K562 (cell line): ENCODE data around the gene FARSA. TPM values are rescaled to one million over a fixed set of nuclear protein-coding genes. Genes with fewer than 3 reads are reported as not detected.
A peak's percentile ranks its signal among the peaks of the same experiment; 100 is the strongest.

ENCODE experiments used
- CHD1 ChIP-seq: fragments of 200-600 bp; sonication (generic); IDR thresholded peaks from one replicate; pipeline ENCODE4 v1.6.1; 2012; ENCODE audit warnings: mild to moderate bottlenecking, moderate library complexity, low read length, inconsistent platforms
- HDAC1 ChIP-seq, 2 experiments: fragments of 450-650 bp; IDR thresholded peaks; 2 replicates each; pipeline ENCODE4 v1.6.1; 2016 to 2017; ENCODE audit warnings: inconsistent platforms in 1 of 2, mild to moderate bottlenecking in 1 of 2, moderate library complexity in 1 of 2
- HDAC2 ChIP-seq: fragments of 450-650 bp; IDR thresholded peaks from 2 replicates; pipeline ENCODE4 v1.6.1; 2016; ENCODE audit warnings: mild to moderate bottlenecking
- HOXB6 ChIP-seq: fragments of 250-450 bp; sonication (Bioruptor Pico); IDR thresholded peaks from 2 replicates; pipeline ENCODE4 v1.5.1; 2022; ENCODE audit warnings: mild to moderate bottlenecking, borderline replicate concordance
- KAT7 ChIP-seq: sonication (generic); formaldehyde crosslinking; IDR thresholded peaks from 2 replicates; pipeline ENCODE4 v1.8.0; 2022; ENCODE audit warnings: missing genetic modification reagents, mild to moderate bottlenecking, borderline replicate concordance
- KLF6 ChIP-seq: fragments of 250-450 bp; sonication (Bioruptor Pico); IDR thresholded peaks from 2 replicates; pipeline ENCODE4 v1.4.0; 2020; ENCODE audit warnings: mild to moderate bottlenecking, moderate library complexity, borderline replicate concordance
- NFE2L1 ChIP-seq: fragments of 450-650 bp; IDR thresholded peaks from 2 replicates; pipeline ENCODE4 v1.6.1; 2016; ENCODE audit warnings: missing genetic modification characterization, low read depth, mild to moderate bottlenecking, missing compliant biosample characterization, moderate library complexity, borderline replicate concordance
- NKRF ChIP-seq: fragments of 450-650 bp; IDR thresholded peaks from 2 replicates; pipeline ENCODE4 v1.6.1; 2016; ENCODE audit warnings: borderline replicate concordance
- PPARD ChIP-seq: fragments of 250-450 bp; sonication (Bioruptor Pico); IDR thresholded peaks from 2 replicates; pipeline ENCODE4 v1.8.0; 2022; ENCODE audit warnings: inconsistent platforms, mild to moderate bottlenecking, moderate library complexity
- PRPF4 ChIP-seq: fragments of 200-400 bp; formaldehyde crosslinking; IDR thresholded peaks from one replicate; pipeline ENCODE4 v1.6.1; 2017; ENCODE audit warnings: low read length, low read depth, mild to moderate bottlenecking; ENCODE audit not compliant: insufficient read depth, poor library complexity, severe bottlenecking
- TEAD1 ChIP-seq, 2 experiments: fragments of 450-650 bp in 1 of 2; sonication (generic) in 1 of 2; formaldehyde crosslinking; IDR thresholded peaks; 2 replicates each; pipeline versions ENCODE4 v1.4.0 to v1.8.0; 2020 to 2022; ENCODE audit warnings: mild to moderate bottlenecking in 2 of 2, missing genetic modification reagents in 1 of 2
- TOE1 ChIP-seq, 2 experiments: fragments of 450-650 bp in 1 of 2; sonication (generic) in 1 of 2; formaldehyde crosslinking in 1 of 2; IDR thresholded peaks; 2 replicates each; pipeline versions ENCODE4 v1.7.1 to v1.8.0; 2016 to 2022; ENCODE audit warnings: borderline replicate concordance in 2 of 2, mild to moderate bottlenecking in 2 of 2, antibody characterized with exemption in 1 of 2, inconsistent platforms in 1 of 2, low read depth in 1 of 2, missing genetic modification reagents in 1 of 2, moderate library complexity in 1 of 2
- ZBED1 ChIP-seq: IDR thresholded peaks from 2 replicates; pipeline ENCODE4 v1.6.1; 2014
- ZBTB1 ChIP-seq: sonication (generic); formaldehyde crosslinking; IDR thresholded peaks from 2 replicates; pipeline ENCODE4 v1.8.1; 2023; ENCODE audit warnings: missing genetic modification reagents, low read depth, mild to moderate bottlenecking, borderline replicate concordance
- ZNF592 ChIP-seq: fragments of 450-650 bp; IDR thresholded peaks from 2 replicates; pipeline ENCODE4 v1.6.1; 2017; ENCODE audit warnings: antibody characterized with exemption, mild to moderate bottlenecking
- polyA plus RNA-seq, 8 experiments: library from polyadenylated mRNA; depleted of rRNA in 4 of 8; stranded (reverse) in 5 of 8; unstranded in 3 of 8; fragments of >200 nt; fragmentation: Nextera tagmentation in 2 of 8; fragmentation: Illumina TruSeq in 1 of 8; extraction: Ambion mirVana in 2 of 8; extraction: Trizol in 1 of 8; gene quantifications; 2 replicates each; pipeline versions ENCODE4 v1.2.1 to v1.2.3, GENCODE V29; 2011 to 2014; ENCODE audit warnings: inconsistent platforms in 1 of 8, missing spikeins in 1 of 8
- total RNA-seq, 7 experiments: library from RNA; depleted of rRNA in 6 of 7; stranded (reverse); fragments of >200 nt in 6 of 7; fragmentation: Illumina TruSeq in 2 of 7; extraction: Trizol in 2 of 7; gene quantifications; 2 replicates each; pipeline versions ENCODE4 v1.2.1 to v1.2.3, GENCODE V29; 2011 to 2021; ENCODE audit warnings: low replicate concordance in 1 of 7
- TF ChIP-seq, protein P1 (sequence below): sonication (generic); formaldehyde crosslinking; IDR thresholded peaks from 2 replicates; pipeline ENCODE4 v1.8.1; 2023; ENCODE audit warnings: mild to moderate bottlenecking, missing genetic modification reagents

The FARSA gene
- total and polyA plus RNA-seq, 9 of the 15 experiments (the other 6 are each of a cell fraction or from before 2014, with no cell fraction given) = 25.2 to 237 (median 89.6) TPM

GRCh38 chr19:12965017-12965811 lies 31.7 kb upstream of the FARSA start (continued):
- TF ChIP-seq KAT7 (CRISPR knock-in tag) (peak; percentile 84; the same call in 1 of the 2 replicates), NKRF (peak; percentile 63; the same call in 1 of the 2 replicates), HDAC2 (peak; percentile 78), TEAD1 (CRISPR knock-in tag; IDR thresholded peaks at IDR 0.05) (peak in 1 of 2 experiments; percentile 53; a peak in 1 of 4 replicates), HDAC1 (IDR thresholded peaks at IDR 0.05) (peak in 1 of 2 experiments; percentile 72; a peak in 1 of 4 replicates), ZNF592 (peak; percentile 80), PRPF4 (peak; percentile 49), TOE1 (IDR thresholded peaks at IDR 0.05; ENCODE audit: borderline replicate concordance) (peak; percentile 77; the same call in 1 of the 2 replicates), TOE1 (CRISPR knock-in tag; IDR thresholded peaks at IDR 0.05; ENCODE audit: borderline replicate concordance, low read depth) (no peak), NFE2L1 (tag) (no peak), ZBED1 (no peak), ZBTB1 (CRISPR knock-in tag) (0 out of 2 replicates have a peak, but pooled peaks have one; percentile 15), HOXB6 (no peak), KLF6 (CRISPR knock-in tag) (peak; percentile 40; the same call in 1 of the 2 replicates), CHD1 (peak; percentile 84), PPARD (CRISPR knock-in tag) (no peak)
- TF ChIP-seq, protein P1, sequence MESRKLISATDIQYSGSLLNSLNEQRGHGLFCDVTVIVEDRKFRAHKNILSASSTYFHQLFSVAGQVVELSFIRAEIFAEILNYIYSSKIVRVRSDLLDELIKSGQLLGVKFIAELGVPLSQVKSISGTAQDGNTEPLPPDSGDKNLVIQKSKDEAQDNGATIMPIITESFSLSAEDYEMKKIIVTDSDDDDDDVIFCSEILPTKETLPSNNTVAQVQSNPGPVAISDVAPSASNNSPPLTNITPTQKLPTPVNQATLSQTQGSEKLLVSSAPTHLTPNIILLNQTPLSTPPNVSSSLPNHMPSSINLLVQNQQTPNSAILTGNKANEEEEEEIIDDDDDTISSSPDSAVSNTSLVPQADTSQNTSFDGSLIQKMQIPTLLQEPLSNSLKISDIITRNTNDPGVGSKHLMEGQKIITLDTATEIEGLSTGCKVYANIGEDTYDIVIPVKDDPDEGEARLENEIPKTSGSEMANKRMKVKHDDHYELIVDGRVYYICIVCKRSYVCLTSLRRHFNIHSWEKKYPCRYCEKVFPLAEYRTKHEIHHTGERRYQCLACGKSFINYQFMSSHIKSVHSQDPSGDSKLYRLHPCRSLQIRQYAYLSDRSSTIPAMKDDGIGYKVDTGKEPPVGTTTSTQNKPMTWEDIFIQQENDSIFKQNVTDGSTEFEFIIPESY (CRISPR knock-in tag) = peak; percentile 77; the same call in 1 of the 2 replicates
